ENCODE measurements around the gene CIITA. TPM values are rescaled to one million over a fixed set of nuclear protein-coding genes. Genes with fewer than 3 reads are reported as not detected.
A peak's percentile ranks its signal among the peaks of the same experiment; 100 is the strongest.

Gene CIITA
- total and polyA plus RNA-seq, 9 of the 15 experiments (the other 6 are each of a cell fraction or from before 2014, with no cell fraction given), result 0.01 to 0.20 (median 0.11) TPM; not detected in 4

DNA sequence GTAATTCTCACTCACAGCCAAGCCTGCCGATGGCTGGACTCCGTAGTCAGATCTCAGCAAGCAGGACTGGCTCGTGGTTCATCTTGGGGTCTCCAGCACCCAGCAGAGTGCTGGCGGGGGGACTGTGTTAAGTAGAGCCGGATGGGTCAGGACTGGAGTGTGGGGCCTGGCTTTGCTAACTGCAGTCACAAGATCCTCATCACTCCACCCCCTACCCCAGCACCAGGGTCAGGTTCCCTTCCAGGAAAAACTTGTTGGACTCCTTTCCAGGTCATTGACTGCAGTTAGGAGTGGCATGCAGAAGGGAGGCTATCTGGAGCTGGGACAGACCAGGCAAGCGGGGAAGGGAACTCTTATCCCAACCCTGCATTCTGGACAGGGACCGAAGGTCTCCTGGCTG, 6.0 kb downstream of the CIITA start:
- POLR2A ChIA-PET, result interaction anchor here (0.6 to 1.3 kb wide), 3 partner anchors 22 to 1592 kb away, joined by 3 to 4 read pairs (median 3); no protein-coding TSS in a partner anchor

More for the DNA sequence above, 6.0 kb downstream of the CIITA start:
- no peak for FAIRE-seq
- H3K36me3 ChIP-seq (ENCODE audit: control insufficient read depth, insufficient read depth, low read length), result no peaks in the 10 kb centered on the region
- H3K27me3 ChIP-seq (ENCODE audit: control insufficient read depth in 2 of 2, insufficient read depth in 2 of 2, low read length in 2 of 2), result peaks cover 23 to 41% of the 10 kb centered on the region in 2 experiments
- no peak overlapping the region for H2AFZ ChIP-seq (ENCODE audit: low read depth, low read length)
- no peak overlapping the region for H3K4me3 ChIP-seq
- no peak for ATAC-seq
- no peaks in the 10 kb centered on the region for H3K9me3 ChIP-seq (replicated peaks; ENCODE audit: control insufficient read depth, insufficient read depth, low read depth, low read length)
- peak overlapping the region in 1 of 2 experiments; percentile 77; a peak in 2 of 4 replicates for H3K9ac ChIP-seq (ENCODE audit: insufficient read depth in 1 of 2, low read depth in 2 of 2, low read length in 2 of 2)
- no peaks in the 10 kb centered on the region for H3K9me1 ChIP-seq (ENCODE audit: control insufficient read depth, insufficient read depth, low read length)
- H4K20me1 ChIP-seq (replicated peaks; ENCODE audit: control insufficient read depth, insufficient read depth, low read length), result peaks cover 3% of the 10 kb centered on the region; the same call in 1 of the 2 replicates
- CTCF ChIA-PET (ENCODE audit: low intra/inter-chr PET ratio), result no interaction called here
- no peak for DNase-seq (ENCODE audit: extremely low read depth in 1 of 4, low spot score in 3 of 4)
- 6% methylated on average over 7 of the region's 7 CpGs for WGBS (ENCODE audit: insufficient coverage, low coverage, missing lambda C conversion rate)
- no TSS peak for BruUV-seq (replicated peaks)
- peaks cover 7 to 8% of the 10 kb centered on the region in 2 experiments; a peak in 3 of 5 replicates for H3K4me1 ChIP-seq (replicated peaks in 1 of 2; ENCODE audit: control insufficient read depth in 2 of 2, insufficient read depth in 2 of 2, low read length in 2 of 2)
- no peak overlapping the region for H3K4me2 ChIP-seq (ENCODE audit: insufficient read depth, low read length)
- in situ Hi-C loops (cut with MboI) (no loop called here), intact Hi-C loops (cut with micrococcal nuclease) (no loop called here)
- H3K27ac ChIP-seq (ENCODE audit: extremely low read depth, low read depth, low read length), result no peak overlapping the region
- no peaks in the 10 kb centered on the region for H3K79me2 ChIP-seq (ENCODE audit: control insufficient read depth, insufficient read depth, low read length)
- TF ChIP-seq CXXC5 (CRISPR knock-in tag; IDR thresholded peaks at IDR 0.05), result no peak
- no peak for TF ChIP-seq TEAD4 (IDR thresholded peaks at IDR 0.05; ENCODE audit: low read length)
- TF ChIP-seq TEAD4 (CRISPR knock-in tag; IDR thresholded peaks at IDR 0.05; ENCODE audit: borderline replicate concordance), result no peak
- TF ChIP-seq, protein P1, sequence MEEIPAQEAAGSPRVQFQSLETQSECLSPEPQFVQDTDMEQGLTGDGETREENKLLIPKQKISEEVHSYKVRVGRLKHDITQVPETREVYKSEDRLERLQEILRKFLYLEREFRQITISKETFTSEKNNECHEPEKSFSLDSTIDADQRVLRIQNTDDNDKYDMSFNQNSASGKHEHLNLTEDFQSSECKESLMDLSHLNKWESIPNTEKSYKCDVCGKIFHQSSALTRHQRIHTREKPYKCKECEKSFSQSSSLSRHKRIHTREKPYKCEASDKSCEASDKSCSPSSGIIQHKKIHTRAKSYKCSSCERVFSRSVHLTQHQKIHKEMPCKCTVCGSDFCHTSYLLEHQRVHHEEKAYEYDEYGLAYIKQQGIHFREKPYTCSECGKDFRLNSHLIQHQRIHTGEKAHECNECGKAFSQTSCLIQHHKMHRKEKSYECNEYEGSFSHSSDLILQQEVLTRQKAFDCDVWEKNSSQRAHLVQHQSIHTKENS (CRISPR knock-in tag; IDR thresholded peaks at IDR 0.05), result no peak
- TF ChIP-seq NELFE (IDR thresholded peaks at IDR 0.05; ENCODE audit: insufficient read depth, insufficient read length), result no peak
- TF ChIP-seq ZNF23 (CRISPR knock-in tag; IDR thresholded peaks at IDR 0.05), result no peak
- TF ChIP-seq, protein P2, sequence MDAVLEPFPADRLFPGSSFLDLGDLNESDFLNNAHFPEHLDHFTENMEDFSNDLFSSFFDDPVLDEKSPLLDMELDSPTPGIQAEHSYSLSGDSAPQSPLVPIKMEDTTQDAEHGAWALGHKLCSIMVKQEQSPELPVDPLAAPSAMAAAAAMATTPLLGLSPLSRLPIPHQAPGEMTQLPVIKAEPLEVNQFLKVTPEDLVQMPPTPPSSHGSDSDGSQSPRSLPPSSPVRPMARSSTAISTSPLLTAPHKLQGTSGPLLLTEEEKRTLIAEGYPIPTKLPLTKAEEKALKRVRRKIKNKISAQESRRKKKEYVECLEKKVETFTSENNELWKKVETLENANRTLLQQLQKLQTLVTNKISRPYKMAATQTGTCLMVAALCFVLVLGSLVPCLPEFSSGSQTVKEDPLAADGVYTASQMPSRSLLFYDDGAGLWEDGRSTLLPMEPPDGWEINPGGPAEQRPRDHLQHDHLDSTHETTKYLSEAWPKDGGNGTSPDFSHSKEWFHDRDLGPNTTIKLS (IDR thresholded peaks at IDR 0.05; ENCODE audit: borderline replicate concordance, low read depth), result no peak
- no peak for TF ChIP-seq ZNF121 (CRISPR knock-in tag; conservative IDR thresholded peaks at IDR 0.05)
- TF ChIP-seq SPI1 (IDR thresholded peaks at IDR 0.05; ENCODE audit: borderline replicate concordance, low read depth, low read length), result no peak
- TF ChIP-seq ZC3H4 (CRISPR knock-in tag; IDR thresholded peaks at IDR 0.05; ENCODE audit: borderline replicate concordance), result no peak
- no peak for TF ChIP-seq SIN3B (IDR thresholded peaks at IDR 0.05; ENCODE audit: low read depth)
- no peak for TF ChIP-seq CBX8 (IDR thresholded peaks at IDR 0.05; ENCODE audit: borderline replicate concordance, extremely low read depth, low read depth, low read length, poor library complexity, severe bottlenecking)
- no peak for TF ChIP-seq MCM5 (IDR thresholded peaks at IDR 0.05; ENCODE audit: low read depth)
